ENCODE data around the gene CTRB1. TPM values are rescaled to one million over a fixed set of nuclear protein-coding genes. Genes with fewer than 3 reads are reported as not detected.
A peak's percentile ranks its signal among the peaks of the same experiment; 100 is the strongest.
"Not testable (repeated sequence)": the region's sequence is repeated elsewhere in the genome, so short reads cannot be mapped to it uniquely, and the experiment has no call there.

Gene CTRB1
- total RNA-seq, 1 experiment from 2014 or later: not detected

DNA sequence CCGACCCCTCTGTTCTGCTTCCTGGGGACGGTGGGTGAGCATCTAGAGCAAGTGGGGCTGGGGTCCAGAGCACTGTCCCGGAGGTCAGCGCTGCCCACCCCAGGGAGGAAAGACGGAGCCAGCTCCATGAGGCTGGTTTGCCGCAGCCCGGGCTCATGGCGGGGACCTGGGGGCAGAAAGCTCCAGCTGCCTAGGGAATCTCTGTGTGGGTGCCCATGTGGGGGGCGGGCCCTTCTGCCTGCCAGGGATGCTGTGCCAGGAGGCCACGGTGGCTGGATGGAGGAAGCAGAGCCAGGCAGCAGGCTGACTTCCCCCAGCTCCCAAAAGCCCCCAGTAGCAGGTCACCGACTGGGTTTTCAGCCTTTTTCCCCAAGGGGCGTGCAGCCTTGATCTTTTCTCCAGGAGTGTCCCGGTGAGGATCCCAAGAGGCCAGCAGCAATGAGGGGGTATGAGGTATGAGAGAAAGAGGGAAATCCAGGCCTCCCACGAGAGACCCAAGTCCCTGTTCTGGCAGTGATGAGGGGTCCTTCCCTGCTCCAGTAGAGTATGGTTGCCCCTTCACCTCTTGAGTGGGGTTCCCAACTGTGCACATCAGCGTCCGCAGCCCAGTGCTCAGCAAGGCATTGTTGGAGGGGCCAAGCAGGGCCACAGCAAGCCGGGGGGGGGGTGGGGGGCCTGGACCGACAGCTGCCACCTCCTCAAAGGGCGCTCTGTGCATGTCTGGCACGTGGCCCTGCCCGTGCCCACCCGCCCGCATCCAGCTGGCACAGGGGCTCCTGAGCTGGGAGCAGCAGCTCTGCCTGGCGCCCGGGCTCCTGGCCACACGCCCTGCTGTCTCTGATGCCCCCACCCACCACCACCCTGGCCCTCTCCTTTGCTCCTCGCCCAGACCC is 48.2 kb downstream of the CTRB1 start:
- TF ChIP-seq, protein P1, sequence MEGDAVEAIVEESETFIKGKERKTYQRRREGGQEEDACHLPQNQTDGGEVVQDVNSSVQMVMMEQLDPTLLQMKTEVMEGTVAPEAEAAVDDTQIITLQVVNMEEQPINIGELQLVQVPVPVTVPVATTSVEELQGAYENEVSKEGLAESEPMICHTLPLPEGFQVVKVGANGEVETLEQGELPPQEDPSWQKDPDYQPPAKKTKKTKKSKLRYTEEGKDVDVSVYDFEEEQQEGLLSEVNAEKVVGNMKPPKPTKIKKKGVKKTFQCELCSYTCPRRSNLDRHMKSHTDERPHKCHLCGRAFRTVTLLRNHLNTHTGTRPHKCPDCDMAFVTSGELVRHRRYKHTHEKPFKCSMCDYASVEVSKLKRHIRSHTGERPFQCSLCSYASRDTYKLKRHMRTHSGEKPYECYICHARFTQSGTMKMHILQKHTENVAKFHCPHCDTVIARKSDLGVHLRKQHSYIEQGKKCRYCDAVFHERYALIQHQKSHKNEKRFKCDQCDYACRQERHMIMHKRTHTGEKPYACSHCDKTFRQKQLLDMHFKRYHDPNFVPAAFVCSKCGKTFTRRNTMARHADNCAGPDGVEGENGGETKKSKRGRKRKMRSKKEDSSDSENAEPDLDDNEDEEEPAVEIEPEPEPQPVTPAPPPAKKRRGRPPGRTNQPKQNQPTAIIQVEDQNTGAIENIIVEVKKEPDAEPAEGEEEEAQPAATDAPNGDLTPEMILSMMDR (IDR thresholded peaks at IDR 0.05; ENCODE audit: insufficient read depth in 1 of 2, low read depth in 1 of 2, low read length in 1 of 2, severe bottlenecking in 1 of 2, unreplicated experiment in 1 of 2): no peak
- H3K27ac Mint-ChIP-seq (ENCODE audit: unreplicated experiment): peak overlapping the region; percentile 95
- intact Hi-C loops (cut with micrococcal nuclease; ENCODE audit: unreplicated experiment): loop anchor here (1.0 kb wide), 2 partner anchors 16 to 33 kb away; partner anchors contain the start of gene BCAR1
- Histone ChIP-seq H3K4me1 (peaks cover 47% of the 10 kb centered on the region), H3K9me3 (no peaks in the 10 kb centered on the region), H3K4me3 (ENCODE audit: low read depth, low read length) (peak overlapping the region; percentile 89; the same call in 1 of the 2 replicates), H3K36me3 (ENCODE audit: control insufficient read depth, insufficient read depth, low read length) (peaks cover 3% of the 10 kb centered on the region; the same call in 1 of the 2 replicates), H3K27me3 (replicated peaks; ENCODE audit: control insufficient read depth, insufficient read depth, low read length) (no peaks in the 10 kb centered on the region)
- H3K4me1 Mint-ChIP-seq (ENCODE audit: low read depth, unreplicated experiment): peaks cover 18% of the 10 kb centered on the region
- H3K36me3 Mint-ChIP-seq (ENCODE audit: insufficient read depth, unreplicated experiment): peaks cover 22% of the 10 kb centered on the region
- no peak for DNase-seq
- H3K9me3 Mint-ChIP-seq (ENCODE audit: unreplicated experiment): no peaks in the 10 kb centered on the region
- BruUV-seq (replicated peaks): no TSS peak
- CTCF ChIA-PET: interaction anchor here (0.6 to 1.9 kb wide), 4 partner anchors 12 to 111 kb away, joined by 3 to 17 read pairs (median 4); no protein-coding TSS in a partner anchor
- POLR2A ChIA-PET: interaction anchor here (1.2 to 1.5 kb wide), 2 partner anchors 16 to 38 kb away, joined by 7 to 10 read pairs; partner anchors contain the start of gene BCAR1
- no peaks in the 10 kb centered on the region for H3K27me3 Mint-ChIP-seq (ENCODE audit: insufficient read depth, unreplicated experiment)
- H3K4me3 Mint-ChIP-seq (ENCODE audit: unreplicated experiment): peak overlapping the region; percentile 82

DNA sequence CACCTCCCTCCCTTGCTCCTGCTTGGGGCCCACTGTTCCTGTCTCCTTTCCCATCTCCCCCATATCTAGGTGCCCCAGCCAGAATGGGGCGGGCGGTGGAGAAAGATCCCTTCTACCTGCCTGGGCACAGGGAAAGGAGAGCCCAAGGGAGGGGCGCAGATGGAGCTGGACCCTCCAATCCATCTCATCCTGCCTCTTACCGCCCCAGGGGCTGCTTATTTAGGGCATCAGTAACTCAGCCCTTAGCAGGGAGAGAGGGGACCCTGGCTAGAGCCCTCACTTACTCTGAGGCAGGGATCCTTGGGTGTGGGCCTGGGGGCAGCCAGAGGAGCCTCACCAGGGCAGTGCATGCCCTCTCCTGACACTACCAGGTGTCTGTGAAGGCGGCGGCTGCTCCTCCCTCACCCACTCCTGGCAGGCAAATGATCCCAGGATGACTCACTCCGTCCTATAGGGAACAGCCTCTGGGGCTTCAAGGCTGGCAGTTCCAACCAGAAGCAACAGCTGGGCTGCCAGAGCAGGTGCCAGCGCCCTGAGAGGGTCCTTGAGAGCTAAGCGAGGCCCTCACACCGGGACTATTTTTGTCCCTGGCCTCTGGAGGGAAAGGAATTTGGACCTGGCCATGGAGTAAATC is 49.0 kb downstream of the CTRB1 start:
- Histone ChIP-seq H3K36me3 (ENCODE audit: control insufficient read depth, insufficient read depth, low read length) (peaks cover 3% of the 10 kb centered on the region; the same call in 1 of the 2 replicates), H3K9me3 (no peaks in the 10 kb centered on the region), H3K4me3 (ENCODE audit: low read depth, low read length) (no peak overlapping the region), H3K27me3 (replicated peaks; ENCODE audit: control insufficient read depth, insufficient read depth, low read length) (no peaks in the 10 kb centered on the region), H3K4me1 (peaks cover 39% of the 10 kb centered on the region)
- Mint-ChIP-seq H3K9me3 (ENCODE audit: unreplicated experiment) (no peaks in the 10 kb centered on the region), H3K27me3 (ENCODE audit: insufficient read depth, unreplicated experiment) (no peaks in the 10 kb centered on the region), H3K27ac (ENCODE audit: unreplicated experiment) (no peak overlapping the region), H3K36me3 (ENCODE audit: insufficient read depth, unreplicated experiment) (peaks cover 22% of the 10 kb centered on the region), H3K4me3 (ENCODE audit: unreplicated experiment) (no peak overlapping the region), H3K4me1 (ENCODE audit: low read depth, unreplicated experiment) (peaks cover 10% of the 10 kb centered on the region)
- ChIA-PET POLR2A (no interaction called here), CTCF (no interaction called here)
- TF ChIP-seq, protein P1 (IDR thresholded peaks at IDR 0.05; ENCODE audit: insufficient read depth in 1 of 2, low read depth in 1 of 2, low read length in 1 of 2, severe bottlenecking in 1 of 2, unreplicated experiment in 1 of 2): no peak
- no TSS peak for BruUV-seq (replicated peaks)
- intact Hi-C loops (cut with micrococcal nuclease; ENCODE audit: unreplicated experiment): no loop called here
- DNase-seq: no peak

DNA sequence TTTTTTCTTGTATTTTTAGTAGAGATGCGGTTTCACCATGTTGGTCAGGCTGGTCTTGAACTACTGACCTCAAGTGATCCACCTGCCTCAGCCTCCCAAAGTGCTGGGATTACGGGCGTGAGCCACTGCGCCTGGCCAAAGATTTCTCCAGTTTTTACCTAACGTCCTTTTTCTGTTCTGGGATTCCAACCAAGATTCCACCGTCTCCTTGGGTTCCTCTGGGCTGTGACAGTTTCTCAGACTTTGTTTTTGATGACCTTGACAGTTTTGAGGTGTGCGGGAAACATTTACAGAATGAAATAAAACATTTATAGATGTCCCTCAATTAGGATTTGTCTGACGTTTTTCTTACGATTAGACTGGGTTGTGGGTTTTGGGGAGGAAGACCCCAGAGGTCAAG is 50.6 kb downstream of the CTRB1 start:
- H3K4me1 ChIP-seq: peaks cover 23% of the 10 kb centered on the region
- H3K36me3 Mint-ChIP-seq (ENCODE audit: insufficient read depth, unreplicated experiment): peaks cover 10% of the 10 kb centered on the region
- POLR2A ChIA-PET; H3K9me3 Mint-ChIP-seq (ENCODE audit: unreplicated experiment); BruUV-seq (replicated peaks); H3K27me3 Mint-ChIP-seq (ENCODE audit: insufficient read depth, unreplicated experiment); H3K27ac Mint-ChIP-seq (ENCODE audit: unreplicated experiment); H3K9me3 ChIP-seq; CTCF ChIA-PET; DNase-seq; H3K27me3 ChIP-seq (replicated peaks; ENCODE audit: control insufficient read depth, insufficient read depth, low read length); H3K4me3 Mint-ChIP-seq (ENCODE audit: unreplicated experiment); H3K36me3 ChIP-seq (ENCODE audit: control insufficient read depth, insufficient read depth, low read length); H3K4me3 ChIP-seq (ENCODE audit: low read depth, low read length); intact Hi-C loops (cut with micrococcal nuclease; ENCODE audit: unreplicated experiment); H3K4me1 Mint-ChIP-seq (ENCODE audit: low read depth, unreplicated experiment): not testable (repeated sequence)
